ENCODE data around the gene MMP15. TPM values are rescaled to one million over a fixed set of nuclear protein-coding genes. Genes with fewer than 3 reads are reported as not detected.

Gene MMP15
- total and polyA plus RNA-seq, 2 of the 13 experiments (the other 11 are each of a cell fraction or from before 2014, with no cell fraction given) = 35.2 to 44.9 TPM

- TF ChIP-seq NONO (IDR thresholded peaks at IDR 0.05) (peak; percentile 16; the same call in 1 of the 2 replicates), NONO (CRISPR knock-in tag; conservative IDR thresholded peaks at IDR 0.05) (no peak), TMF1 (CRISPR knock-in tag; IDR thresholded peaks at IDR 0.05; ENCODE audit: low read depth) (0 out of 2 replicates have a peak, but pooled peaks have one; percentile 36), HMGXB4 (CRISPR knock-in tag; IDR thresholded peaks at IDR 0.05; ENCODE audit: borderline replicate concordance in 1 of 2, low read depth in 1 of 2) (peak in 1 of 2 experiments; percentile 30; a peak in 1 of 4 replicates), NFRKB (IDR thresholded peaks at IDR 0.05) (no peak), ZNF772 (CRISPR knock-in tag; IDR thresholded peaks at IDR 0.05) (no peak), ZNF652 (CRISPR knock-in tag; IDR thresholded peaks at IDR 0.05; ENCODE audit: borderline replicate concordance, low read depth) (0 out of 2 replicates have a peak, but pooled peaks have one; percentile 16), MLX (CRISPR knock-in tag; IDR thresholded peaks at IDR 0.05) (no peak), TCF12 (IDR thresholded peaks at IDR 0.05) (no peak), TCF12 (CRISPR knock-in tag; IDR thresholded peaks at IDR 0.05) (no peak), HMGA1 (CRISPR knock-in tag; conservative IDR thresholded peaks at IDR 0.05) (no peak), BRF2 (CRISPR knock-in tag; IDR thresholded peaks at IDR 0.05) (no peak), THAP11 (CRISPR knock-in tag; IDR thresholded peaks at IDR 0.05) (0 out of 2 replicates have a peak, but pooled peaks have one; percentile 27), MBNL3 (CRISPR knock-in tag; conservative IDR thresholded peaks at IDR 0.05) (no peak), SIX1 (CRISPR knock-in tag; IDR thresholded peaks at IDR 0.05; ENCODE audit: borderline replicate concordance) (no peak), ELK4 (CRISPR knock-in tag; IDR thresholded peaks at IDR 0.05; ENCODE audit: borderline replicate concordance) (no peak), ZNF230 (CRISPR knock-in tag; IDR thresholded peaks at IDR 0.05) (no peak), PCBP2 (optimal IDR thresholded peaks at IDR 0.05; ENCODE audit: low read depth, low read length, poor library complexity, severe bottlenecking) (peak; percentile 82), ZNF570 (CRISPR knock-in tag; IDR thresholded peaks at IDR 0.05; ENCODE audit: borderline replicate concordance) (no peak), SOX5 (CRISPR knock-in tag; IDR thresholded peaks at IDR 0.05; ENCODE audit: borderline replicate concordance) (no peak), STAG1 (CRISPR knock-in tag; IDR thresholded peaks at IDR 0.05) (peak; percentile 90), ZNF512 (CRISPR knock-in tag; IDR thresholded peaks at IDR 0.05) (peak; percentile 83; the same call in 1 of the 2 replicates), NR1H2 (CRISPR knock-in tag; IDR thresholded peaks at IDR 0.05; ENCODE audit: borderline replicate concordance, low read depth) (no peak)
Observed at GRCh38 chr16:58020628-58021521, 4.7 kb upstream of the MMP15 start (continued).

All from HepG2 (cell line).